Vagina (tissue), 2 donors: ENCODE data around the gene FRYL. TPM values are rescaled to one million over a fixed set of nuclear protein-coding genes. Genes with fewer than 3 reads are reported as not detected.
"Not testable (repeated sequence)": the region's sequence is repeated elsewhere in the genome, so short reads cannot be mapped to it uniquely, and the experiment has no call there.

Source experiments
- DNase-seq, 2 donors: peaks; one replicate each; pipeline ENCODE4 v3.0.0-alpha.2; 2017; ENCODE audit errors: extremely low spot score in 2 of 2
- H3K27ac ChIP-seq: fragments of 200-600 bp; sonication (generic); one replicate; pipeline ENCODE4 v1.5.1; 2019
- H3K27me3 ChIP-seq: fragments of 200-600 bp; sonication (generic); one replicate; pipeline ENCODE4 v1.5.1; 2019
- H3K36me3 ChIP-seq, 2 donors: fragments of 200-600 bp; sonication (generic); one replicate each; pipeline ENCODE4 v1.5.1; 2017 to 2019
- H3K4me1 ChIP-seq: fragments of 200-600 bp; sonication (generic); one replicate; pipeline ENCODE4 v1.5.1; 2019
- H3K4me3 ChIP-seq, 2 donors: fragments of 200-600 bp; sonication (generic); 1 replicate in 1 of 2; 2 replicates in 1 of 2; pipeline ENCODE4 v1.5.1; 2016 to 2019
- H3K9me3 ChIP-seq: fragments of 200-600 bp; sonication (generic); one replicate; pipeline ENCODE4 v1.5.1; 2019
- POLR2A ChIP-seq, 2 donors: fragments of 450-650 bp; IDR thresholded peaks; one replicate each; pipeline ENCODE4 v1.6.1; 2017; ENCODE audit warnings: antibody characterized with exemption in 2 of 2, mild to moderate bottlenecking in 2 of 2, moderate library complexity in 2 of 2
- POLR2AphosphoS5 ChIP-seq, 2 donors: sonication (generic); formaldehyde crosslinking; IDR thresholded peaks; one replicate each; pipeline ENCODE4 v1.9.0; 2017; ENCODE audit warnings: antibody characterized with exemption in 2 of 2, mild to moderate bottlenecking in 2 of 2, low read depth in 1 of 2; ENCODE audit not compliant: insufficient read depth in 1 of 2
- intact Hi-C: fragments of 100-400 bp; cut with DNase I; formaldehyde crosslinking; loops from one replicate; pipeline ENCODE4 v1.15.1; 2023
- total RNA-seq: library from RNA; depleted of rRNA; stranded (reverse); fragments of >200 nt; gene quantifications from one replicate; pipeline ENCODE4 v1.2.3, GENCODE V29; 2016
- TF ChIP-seq, protein P1 (sequence below), 3 experiments: fragments of 450-650 bp in 2 of 3; fragments of 200-600 bp in 1 of 3; sonication (generic) in 1 of 3; IDR thresholded peaks; one replicate each; pipeline ENCODE4 v1.5.1; 2017 to 2019; ENCODE audit warnings: antibody characterized with exemption in 3 of 3, mild to moderate bottlenecking in 2 of 3, moderate library complexity in 2 of 3

FRYL gene
- total RNA-seq, 1 donor from 2014 or later = 51.8 TPM

DNA sequence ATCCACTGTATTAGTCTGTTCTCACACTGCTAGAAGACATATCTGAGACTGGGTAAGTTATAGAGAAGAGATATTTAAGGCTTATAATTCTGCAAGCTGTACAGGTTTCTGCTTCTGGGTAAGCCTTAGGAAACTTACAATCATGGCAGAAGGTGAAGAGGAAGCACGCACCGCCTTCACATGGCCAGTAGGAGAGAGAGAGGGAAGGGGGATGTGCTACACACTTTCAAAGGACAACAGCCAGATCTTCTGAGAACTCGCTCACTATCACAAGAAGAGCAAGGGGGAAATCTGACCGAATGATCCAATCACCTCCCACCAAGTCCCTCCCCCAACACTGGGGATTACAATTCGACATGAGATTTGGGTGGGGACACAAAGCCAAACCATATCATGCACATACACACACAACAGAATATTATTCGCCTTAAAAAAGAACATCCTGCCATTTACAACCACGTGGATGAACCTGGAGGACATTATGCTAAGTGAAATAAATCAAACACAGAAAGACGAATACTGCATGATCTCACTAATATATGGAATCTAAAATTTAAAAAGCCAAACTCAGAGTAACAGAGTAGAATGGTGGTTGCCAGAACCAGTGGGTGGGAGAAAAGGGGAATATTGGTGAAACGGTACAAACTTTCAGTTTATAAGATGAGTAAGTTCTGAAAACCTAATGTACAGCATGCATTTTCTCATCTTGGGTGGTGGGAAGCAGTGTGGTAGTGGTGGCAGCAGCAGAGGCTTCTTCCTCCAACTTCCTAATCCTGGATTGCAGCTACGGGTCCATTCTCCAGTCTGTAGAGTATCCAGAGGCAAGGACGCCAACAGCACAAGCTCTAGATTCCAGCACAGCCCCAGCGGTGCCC is 12.8 kb downstream of the FRYL start:
- no peaks in the 10 kb centered on the region for H3K36me3 ChIP-seq
- TF ChIP-seq POLR2AphosphoS5 (IDR thresholded peaks at IDR 0.05; ENCODE audit: insufficient read depth in 1 of 2, low read depth in 1 of 2) (no peak), POLR2A (IDR thresholded peaks at IDR 0.05) (no peak)
- TF ChIP-seq, protein P1, sequence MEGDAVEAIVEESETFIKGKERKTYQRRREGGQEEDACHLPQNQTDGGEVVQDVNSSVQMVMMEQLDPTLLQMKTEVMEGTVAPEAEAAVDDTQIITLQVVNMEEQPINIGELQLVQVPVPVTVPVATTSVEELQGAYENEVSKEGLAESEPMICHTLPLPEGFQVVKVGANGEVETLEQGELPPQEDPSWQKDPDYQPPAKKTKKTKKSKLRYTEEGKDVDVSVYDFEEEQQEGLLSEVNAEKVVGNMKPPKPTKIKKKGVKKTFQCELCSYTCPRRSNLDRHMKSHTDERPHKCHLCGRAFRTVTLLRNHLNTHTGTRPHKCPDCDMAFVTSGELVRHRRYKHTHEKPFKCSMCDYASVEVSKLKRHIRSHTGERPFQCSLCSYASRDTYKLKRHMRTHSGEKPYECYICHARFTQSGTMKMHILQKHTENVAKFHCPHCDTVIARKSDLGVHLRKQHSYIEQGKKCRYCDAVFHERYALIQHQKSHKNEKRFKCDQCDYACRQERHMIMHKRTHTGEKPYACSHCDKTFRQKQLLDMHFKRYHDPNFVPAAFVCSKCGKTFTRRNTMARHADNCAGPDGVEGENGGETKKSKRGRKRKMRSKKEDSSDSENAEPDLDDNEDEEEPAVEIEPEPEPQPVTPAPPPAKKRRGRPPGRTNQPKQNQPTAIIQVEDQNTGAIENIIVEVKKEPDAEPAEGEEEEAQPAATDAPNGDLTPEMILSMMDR (IDR thresholded peaks at IDR 0.05) = no peak
- no peak overlapping the region for H3K4me3 ChIP-seq
- no peak for DNase-seq
- no peaks in the 10 kb centered on the region for H3K9me3 ChIP-seq
- no peaks in the 10 kb centered on the region for H3K27me3 ChIP-seq
- no peak overlapping the region for H3K27ac ChIP-seq
- intact Hi-C loops = no loop called here
- H3K4me1 ChIP-seq = peaks cover 48% of the 10 kb centered on the region

DNA sequence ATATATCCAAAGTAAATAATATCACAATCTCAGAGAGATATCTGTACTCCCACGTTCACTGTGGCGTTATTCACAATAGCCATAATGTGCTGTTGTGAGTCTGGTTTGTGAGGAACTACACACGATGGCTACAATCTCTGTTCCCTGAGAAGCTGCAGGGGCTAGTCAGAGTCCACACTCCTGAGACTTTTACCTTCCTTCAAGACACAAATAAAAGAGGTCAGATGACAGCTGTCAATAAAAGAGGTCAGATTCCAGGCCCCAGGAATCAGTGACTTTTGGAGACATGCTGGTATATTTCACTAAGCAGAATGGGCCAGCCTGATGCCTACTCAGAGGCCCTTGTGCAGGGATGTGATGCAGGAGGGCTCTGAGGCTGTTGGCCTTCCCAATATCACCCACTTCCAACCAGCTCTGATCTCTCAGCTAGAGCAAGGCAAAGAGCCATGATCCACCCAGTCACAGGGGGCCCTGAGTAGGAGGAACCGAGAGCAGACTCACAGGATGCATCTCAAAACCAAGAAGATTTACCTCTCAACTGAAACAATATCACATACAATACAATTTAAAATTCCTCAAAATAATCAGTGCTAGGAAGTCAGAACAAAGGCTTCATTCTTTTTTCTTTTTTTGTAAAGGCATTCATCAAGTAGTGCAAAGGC is 13.8 kb downstream of the FRYL start:
- H3K4me1 ChIP-seq = peaks cover 37% of the 10 kb centered on the region
- H3K9me3 ChIP-seq = no peaks in the 10 kb centered on the region
- intact Hi-C loops = no loop called here
- H3K4me3 ChIP-seq = no peak overlapping the region
- no peak for TF ChIP-seq POLR2AphosphoS5 (IDR thresholded peaks at IDR 0.05; ENCODE audit: insufficient read depth in 1 of 2, low read depth in 1 of 2)
- no peak for TF ChIP-seq POLR2A (IDR thresholded peaks at IDR 0.05)
- TF ChIP-seq, protein P1 (IDR thresholded peaks at IDR 0.05) = no peak
- DNase-seq = no peak
- H3K36me3 ChIP-seq = no peaks in the 10 kb centered on the region
- no peaks in the 10 kb centered on the region for H3K27me3 ChIP-seq
- no peak overlapping the region for H3K27ac ChIP-seq

DNA sequence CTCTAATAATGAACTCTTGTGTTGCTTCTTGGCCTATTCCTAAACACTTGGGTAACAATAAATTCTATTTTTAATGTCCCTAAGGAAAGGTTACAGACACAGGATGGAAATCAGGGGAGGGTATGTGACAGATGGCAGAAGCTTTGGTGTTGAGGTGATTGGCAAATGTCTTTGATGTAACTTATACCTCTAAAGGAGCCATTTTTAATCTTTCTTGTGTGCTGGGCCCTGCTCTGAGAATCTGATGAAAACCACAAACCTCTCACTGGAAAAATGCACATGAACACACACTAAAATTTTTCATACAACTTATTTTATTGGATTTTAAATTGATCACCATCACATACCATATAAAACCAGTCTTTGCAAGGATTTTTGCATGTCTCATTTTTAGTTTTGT is 17.7 kb downstream of the FRYL start:
- no peak overlapping the region for H3K4me3 ChIP-seq
- no peaks in the 10 kb centered on the region for H3K27me3 ChIP-seq
- no peak for DNase-seq
- TF ChIP-seq POLR2AphosphoS5 (IDR thresholded peaks at IDR 0.05; ENCODE audit: insufficient read depth in 1 of 2, low read depth in 1 of 2) (no peak), POLR2A (IDR thresholded peaks at IDR 0.05) (no peak)
- TF ChIP-seq, protein P1 (IDR thresholded peaks at IDR 0.05) = no peak
- no peak overlapping the region for H3K27ac ChIP-seq
- H3K9me3 ChIP-seq = no peaks in the 10 kb centered on the region
- intact Hi-C loops = no loop called here
- peaks cover 8% of the 10 kb centered on the region for H3K4me1 ChIP-seq
- H3K36me3 ChIP-seq = no peaks in the 10 kb centered on the region

DNA sequence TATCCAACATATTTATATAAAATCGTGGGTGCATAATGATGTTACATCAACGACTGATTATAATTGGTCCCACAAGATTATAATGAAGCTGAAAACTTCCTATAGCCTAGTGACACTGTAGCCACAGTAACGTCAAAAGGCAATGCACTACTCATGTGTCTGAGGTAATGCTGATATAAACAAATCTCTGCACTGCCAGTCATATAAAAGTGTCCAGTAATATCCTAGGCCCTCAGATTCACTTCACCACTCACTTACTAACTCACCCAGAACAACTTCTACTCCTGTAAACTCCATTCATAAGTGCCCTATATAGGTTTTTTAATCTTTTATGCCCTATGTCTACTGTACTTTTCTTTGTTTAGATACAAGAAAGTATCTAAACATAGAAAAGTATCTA is 18.8 kb downstream of the FRYL start:
- peaks cover 3% of the 10 kb centered on the region for H3K4me1 ChIP-seq
- TF ChIP-seq POLR2AphosphoS5 (IDR thresholded peaks at IDR 0.05; ENCODE audit: insufficient read depth in 1 of 2, low read depth in 1 of 2) (no peak), POLR2A (IDR thresholded peaks at IDR 0.05) (no peak)
- TF ChIP-seq, protein P1 (IDR thresholded peaks at IDR 0.05) = no peak
- H3K36me3 ChIP-seq = no peaks in the 10 kb centered on the region
- no peaks in the 10 kb centered on the region for H3K27me3 ChIP-seq
- no peak for DNase-seq
- H3K27ac ChIP-seq = no peak overlapping the region
- no peak overlapping the region for H3K4me3 ChIP-seq
- intact Hi-C loops = no loop called here
- H3K9me3 ChIP-seq = no peaks in the 10 kb centered on the region

DNA sequence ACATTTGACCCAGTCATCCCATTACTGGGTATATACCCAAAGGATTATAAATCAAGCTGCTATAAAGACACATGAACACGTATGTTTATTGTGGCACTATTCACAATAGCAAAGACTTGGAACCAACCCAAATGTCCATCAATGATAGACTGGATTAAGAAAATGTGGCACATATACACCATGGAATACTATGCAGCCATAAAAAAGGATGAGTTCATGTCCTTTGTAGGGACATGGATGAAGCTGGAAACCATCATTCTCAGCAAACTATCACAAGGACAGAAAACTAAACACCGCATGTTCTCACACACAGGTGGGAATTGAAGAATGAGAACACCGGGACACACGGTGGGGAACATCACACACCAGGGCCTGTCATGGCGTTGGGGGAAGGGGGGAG is 21.4 kb downstream of the FRYL start:
- H3K9me3 ChIP-seq, DNase-seq, H3K27me3 ChIP-seq, H3K4me1 ChIP-seq, H3K4me3 ChIP-seq, H3K36me3 ChIP-seq, H3K27ac ChIP-seq, intact Hi-C loops: not testable (repeated sequence)
